Measurements from ENCODE around the gene RIOK3.
"Not testable (repeated sequence)": the region's sequence is repeated elsewhere in the genome, so short reads cannot be mapped to it uniquely, and the experiment has no call there.

The RIOK3 gene

DNA sequence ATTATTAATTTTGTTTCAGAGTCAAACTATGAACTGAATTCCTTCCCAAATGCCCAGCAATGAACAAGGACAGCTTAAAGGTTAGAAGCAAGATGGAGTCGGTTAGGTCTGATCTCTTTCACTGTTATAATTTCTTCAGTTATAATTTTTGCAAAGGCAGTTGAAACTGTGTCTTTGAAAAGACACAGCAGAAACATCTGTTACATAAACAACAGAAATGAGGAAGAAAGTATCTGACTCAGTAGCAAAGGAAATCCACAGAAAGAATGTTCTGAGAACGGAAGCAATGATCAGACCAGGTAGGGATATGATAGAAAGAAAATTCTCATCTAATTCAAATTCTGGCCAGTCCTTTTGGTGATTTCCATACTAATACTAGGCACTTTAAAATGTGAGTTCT is 45.0 kb downstream of the RIOK3 start:
- DNase-seq (ENCODE audit: low read depth): no peak

DNA sequence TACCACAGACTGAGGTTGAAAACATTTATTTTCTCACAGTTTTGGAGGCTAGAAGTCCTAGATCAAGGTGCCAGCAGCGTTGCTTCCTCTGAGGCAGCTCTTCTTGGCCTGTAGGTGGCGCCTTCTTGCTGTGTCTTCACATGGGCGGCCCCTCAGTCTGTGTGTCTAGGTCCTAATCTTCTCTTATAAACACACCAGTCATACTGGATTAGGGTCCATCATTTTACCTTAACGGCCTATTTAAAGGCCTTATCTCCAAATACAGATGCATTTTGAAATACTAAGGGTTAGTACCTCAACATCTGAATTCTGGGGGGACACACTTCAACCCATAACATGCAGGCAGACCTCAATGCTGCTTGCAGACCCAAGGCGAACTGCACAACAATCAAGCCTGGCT is 45.8 kb downstream of the RIOK3 start:
- DNase-seq (ENCODE audit: low read depth): peak; percentile 52

DNA sequence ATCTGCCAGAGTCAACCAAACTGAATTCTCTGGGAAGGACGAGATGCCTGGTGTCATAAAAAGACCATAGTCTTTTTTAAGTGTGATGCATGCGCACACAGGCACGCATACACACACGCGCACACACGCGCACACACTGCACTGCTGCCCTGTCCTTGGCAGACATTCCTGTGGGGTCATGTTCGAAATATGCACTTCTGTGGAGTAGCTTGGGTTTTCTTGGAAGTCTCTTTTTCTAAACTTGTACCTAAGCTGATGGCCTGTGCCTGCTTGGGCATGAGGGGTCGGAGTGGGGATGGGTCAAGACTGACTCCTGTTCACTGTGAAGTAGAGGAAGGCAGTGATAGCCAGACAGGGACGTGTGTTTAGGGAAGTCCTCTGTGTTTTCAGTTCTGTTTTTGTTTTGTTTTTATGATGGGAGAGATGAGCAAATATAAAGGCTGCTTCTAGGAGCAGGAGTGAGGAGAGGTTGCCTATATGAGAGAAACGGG is 46.2 kb downstream of the RIOK3 start:
- DNase-seq (ENCODE audit: low read depth): no peak

DNA sequence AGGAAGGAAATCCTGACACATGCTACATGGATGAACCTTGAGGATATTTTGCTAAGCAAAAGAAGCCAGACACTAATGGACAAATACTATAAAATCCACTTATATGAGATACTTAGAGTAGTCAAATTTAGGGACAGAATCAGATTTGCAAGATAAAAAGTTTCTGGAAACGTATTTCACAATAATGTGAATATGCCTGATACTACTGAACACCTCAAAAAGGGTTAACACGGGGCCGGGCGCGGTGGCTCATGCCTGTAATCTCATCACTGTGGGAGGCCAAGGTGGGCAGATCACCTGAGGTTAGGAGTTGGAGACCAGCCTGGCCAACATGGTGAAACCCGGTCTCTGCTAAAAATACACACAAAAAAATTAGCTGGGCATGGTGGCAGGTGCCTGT is 48.5 kb downstream of the RIOK3 start:
- no peak for DNase-seq (ENCODE audit: low read depth)

DNA sequence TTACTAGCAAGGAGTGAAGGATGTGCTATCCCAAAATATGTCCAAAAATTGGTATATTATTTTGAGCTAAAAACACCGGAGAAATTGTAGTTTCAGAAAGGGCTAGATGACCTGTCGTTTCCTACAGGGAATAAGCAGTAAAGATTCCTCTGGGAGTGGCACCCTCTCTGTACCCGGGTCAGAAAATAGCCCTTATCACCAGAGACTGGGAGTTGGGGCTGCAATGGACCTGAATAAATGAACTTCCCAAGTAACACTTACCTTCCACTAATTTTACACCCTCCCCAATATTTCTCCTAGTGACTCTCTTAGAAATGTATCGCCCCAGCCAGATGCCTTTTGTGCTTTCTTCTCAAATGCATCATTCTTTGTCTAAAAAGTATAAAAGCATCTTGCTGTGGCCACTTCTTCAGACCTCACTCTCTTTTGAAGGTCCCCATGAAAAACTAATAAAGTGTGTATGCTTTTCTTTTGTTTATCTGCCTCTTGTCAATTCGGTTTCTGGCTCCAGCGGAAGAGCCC is 49.5 kb downstream of the RIOK3 start:
- DNase-seq (ENCODE audit: low read depth): no peak

DNA sequence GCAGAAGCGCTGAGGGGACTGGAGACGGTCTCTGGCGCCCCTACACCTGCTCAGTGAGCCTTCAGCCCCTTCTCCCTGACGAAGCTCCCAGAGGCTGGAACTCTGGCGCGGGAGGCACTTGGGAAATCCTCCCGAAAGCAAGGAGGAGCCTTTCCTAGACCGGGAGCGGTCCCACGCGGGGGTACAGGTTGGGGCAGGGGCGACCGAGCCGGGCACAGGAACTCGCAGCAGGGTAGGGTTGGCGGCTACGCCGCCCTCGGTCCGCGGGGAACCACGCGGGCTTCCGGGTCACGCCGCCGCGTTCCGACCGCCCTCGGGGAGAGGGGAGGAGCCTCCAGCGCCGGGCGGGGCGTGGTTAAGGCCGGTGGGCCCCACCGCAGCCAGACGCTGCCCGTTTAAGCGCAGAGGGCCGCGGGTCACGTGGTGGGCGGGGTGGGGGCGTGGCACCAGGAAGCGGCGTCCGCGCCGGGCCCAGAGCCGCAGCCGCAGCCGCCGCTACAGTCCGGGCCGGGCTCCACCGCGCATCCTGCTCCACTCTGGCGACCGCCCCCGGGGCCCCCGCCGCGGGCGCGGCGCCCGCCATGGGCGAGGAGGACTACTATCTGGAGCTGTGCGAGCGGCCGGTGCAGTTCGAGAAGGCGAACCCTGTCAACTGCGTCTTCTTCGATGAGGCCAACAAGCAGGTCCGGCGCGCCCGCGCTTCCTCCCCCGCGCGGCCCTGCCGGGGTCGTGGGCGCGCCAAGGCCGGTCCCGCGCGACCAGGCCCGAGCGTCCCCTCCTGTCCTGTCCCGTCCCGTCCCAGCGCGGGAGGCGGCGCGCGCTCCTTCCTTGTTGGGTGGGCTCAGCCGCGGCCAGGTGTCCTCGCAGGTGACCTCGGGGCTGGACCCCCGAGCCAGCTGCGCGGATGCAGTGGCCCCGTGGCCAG is 50.2 kb downstream of the RIOK3 start, which contains the start of gene RMC1:
TSS of gene RMC1 (plus strand) at position 474 of the 925 bp plus-strand sequence. CDS start at position 582, 108 bp downstream.
- DNase-seq (ENCODE audit: low read depth): peak; percentile 95

DNA sequence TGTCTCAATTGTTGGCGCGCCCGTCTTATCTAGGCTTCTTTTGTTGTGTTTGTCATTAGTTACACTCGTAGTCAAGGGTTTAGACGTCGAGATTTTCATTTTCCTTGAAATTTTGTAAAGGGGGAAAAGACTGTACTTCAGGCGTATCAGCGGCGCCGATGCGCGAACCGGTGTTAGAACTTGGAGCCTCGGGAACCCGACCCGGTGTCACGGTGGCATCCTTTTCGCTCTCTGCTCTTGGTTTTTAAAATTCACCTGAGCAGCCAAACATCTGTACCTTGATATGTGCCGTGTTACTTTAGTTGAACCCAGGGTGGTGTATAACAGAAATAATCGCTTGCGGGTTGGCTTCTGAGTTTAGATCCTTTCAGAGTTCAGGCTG is 50.9 kb downstream of the RIOK3 start:
- peak; percentile 10 for DNase-seq (ENCODE audit: low read depth)

DNA sequence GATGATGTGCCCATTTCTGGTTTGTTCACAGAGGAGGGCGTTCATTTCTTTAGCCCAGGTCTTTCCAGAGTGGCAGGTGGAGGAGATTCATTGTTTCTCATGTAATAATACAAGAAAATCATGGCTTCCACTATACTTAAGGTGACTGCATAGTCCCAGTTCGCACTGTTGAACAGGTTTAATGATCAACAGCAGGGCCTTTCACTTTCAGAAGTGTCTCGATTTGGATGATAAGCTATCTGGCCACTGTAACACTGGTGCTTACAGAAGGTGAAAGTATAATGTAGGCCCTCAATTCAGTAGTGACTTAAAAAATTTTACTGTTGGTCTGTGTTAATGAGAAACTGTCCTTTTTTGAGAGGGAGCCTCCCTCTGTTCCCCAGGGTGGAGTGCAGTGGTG is 51.6 kb downstream of the RIOK3 start:
- DNase-seq (ENCODE audit: low read depth): no peak

DNA sequence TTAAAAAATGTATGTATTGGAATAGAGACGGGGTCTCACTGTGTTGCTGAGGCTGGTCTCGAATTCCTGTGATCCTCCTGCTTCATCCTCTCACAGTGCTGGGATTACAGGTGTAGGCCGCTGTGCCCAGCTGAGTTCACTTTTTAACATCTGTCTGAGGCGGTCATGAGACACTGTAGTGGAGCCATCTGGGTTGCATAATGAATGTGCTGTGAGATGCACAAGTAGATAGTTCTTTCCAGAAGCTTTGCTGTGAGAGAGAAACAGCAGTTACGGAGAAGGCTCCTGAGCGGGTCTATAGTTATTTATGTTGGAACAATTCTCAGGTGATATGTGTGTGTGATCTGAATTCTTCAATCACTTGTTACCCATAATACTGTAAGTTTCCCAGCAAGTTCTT is 53.3 kb downstream of the RIOK3 start:
- no peak for DNase-seq (ENCODE audit: low read depth)

DNA sequence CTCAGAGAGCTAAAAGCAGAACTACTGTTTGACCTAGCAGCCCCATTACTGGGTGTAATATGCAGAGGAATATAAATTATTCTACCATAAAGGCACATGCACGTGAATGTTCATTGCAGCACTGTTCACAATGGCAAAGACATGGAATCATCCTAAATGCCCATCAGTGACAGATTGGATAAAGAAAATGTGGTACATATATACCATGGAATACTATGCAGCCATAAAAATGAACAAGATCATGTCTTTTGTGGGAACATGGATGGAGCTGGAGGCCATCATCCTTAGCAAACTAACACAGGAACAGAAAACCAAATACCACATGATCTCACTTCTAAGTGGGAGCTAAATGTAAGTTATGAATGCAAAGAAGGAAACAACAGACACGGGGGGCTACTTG is 57.8 kb downstream of the RIOK3 start:
- DNase-seq (ENCODE audit: low read depth): not testable (repeated sequence)

DNA sequence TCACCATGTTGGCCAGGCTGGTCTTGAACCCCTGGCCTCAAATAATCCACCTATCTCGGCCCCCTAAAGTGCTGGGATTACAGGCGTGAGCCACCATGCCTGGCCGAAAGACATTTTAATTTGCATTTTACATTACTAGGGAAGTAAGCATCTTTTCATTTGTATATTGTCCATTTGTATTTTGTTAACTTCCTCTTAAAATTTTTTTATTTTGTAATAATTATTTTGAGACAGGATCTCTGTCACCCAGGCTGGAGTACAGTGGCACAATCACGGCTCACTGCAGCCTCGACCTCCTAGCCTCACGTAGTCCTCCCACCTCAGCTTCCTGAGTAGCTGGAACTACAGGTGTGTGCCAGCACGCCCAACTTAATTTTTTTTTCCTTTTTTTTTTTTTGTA is 59.1 kb downstream of the RIOK3 start:
- not testable (repeated sequence) for DNase-seq (ENCODE audit: low read depth)

DNA sequence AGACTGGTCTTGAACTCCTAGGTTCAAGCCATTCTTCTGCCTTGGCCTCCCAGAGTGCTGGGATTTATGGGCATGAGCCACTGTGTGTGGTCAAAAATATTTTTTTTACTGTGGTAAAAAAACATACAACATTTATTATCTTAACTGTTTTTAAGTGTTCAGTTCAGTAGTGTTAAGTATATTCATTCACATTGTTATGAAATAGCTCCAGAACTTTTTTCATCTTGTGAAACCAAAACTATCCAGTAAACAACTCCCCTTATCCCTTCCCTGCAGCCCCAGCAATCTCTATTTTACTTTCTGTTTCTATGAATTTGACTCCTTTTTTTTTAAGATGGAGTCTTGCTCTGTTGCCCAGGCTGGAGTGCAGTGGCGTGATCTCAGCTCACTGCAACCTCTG is 59.6 kb downstream of the RIOK3 start:
- DNase-seq (ENCODE audit: low read depth): no peak

DNA sequence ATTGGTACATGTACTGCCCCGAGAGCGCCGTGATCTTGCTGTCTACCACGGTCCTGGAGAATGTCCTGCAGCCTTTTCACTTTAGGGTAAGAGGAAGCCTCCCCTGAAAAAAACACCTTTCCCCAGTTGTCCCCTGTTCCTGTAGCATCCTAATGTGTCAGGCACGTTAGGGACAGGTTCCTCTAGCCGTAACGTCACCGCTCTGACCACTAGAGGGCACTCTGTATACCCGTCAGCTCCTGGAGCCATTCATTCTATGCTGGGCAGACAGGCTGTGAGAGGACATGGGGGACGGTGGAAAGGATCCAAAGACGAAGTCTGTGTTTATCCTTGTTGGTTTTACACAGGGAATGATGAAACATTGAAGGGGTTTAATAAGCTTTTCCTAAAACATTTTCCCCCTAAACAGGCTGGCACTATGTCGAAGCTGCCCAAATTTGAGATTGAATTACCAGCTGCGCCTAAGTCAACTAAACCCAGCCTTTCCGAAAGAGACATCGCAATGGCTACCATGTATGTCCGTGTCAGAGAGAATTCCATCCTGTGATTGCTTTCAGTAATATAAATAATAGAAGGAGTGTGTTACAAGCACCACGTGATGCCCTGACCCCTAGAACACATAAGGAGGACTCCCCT is 62.9 kb downstream of the RIOK3 start:
- peak; percentile 65 for DNase-seq (ENCODE audit: low read depth)

DNA sequence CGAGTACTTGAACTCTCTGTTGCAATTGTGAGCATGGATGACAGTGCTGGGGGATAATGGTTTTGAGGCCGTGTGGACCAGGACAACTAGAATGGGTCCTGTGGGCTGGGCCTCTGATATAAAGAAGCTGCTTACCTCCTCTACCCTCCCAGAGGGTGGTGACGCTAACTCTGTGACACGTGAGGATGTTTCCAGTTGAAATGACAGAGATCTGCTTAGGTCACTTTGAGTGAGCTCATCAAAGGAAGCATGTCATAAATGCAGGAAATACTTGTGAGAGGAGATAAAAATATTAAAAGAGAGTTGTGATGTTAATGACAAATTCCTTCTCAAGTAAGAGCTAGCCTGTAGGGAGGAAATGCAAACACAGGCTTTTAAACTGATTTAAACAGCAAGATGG is 66.6 kb downstream of the RIOK3 start:
- DNase-seq (ENCODE audit: low read depth): no peak

DNA sequence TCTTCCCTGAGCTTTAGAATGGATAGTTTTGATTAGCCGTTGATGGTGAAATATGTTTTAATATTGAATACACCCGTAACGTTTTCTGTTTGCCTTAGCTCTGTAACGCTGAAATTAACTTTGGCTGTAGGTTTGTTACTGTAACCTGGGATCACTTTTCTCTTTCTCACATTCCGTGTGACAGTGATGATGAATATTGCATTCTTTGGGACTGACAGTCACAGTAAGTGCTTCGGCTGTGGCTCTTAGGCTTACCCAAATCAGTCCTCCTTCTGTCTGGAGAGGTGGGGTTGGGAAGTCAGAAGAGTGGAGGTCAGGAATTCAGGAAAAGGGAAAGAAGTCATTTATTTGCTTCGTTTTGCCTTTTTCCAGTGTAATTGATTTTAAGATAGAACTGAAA is 68.2 kb downstream of the RIOK3 start:
- no peak for DNase-seq (ENCODE audit: low read depth)

DNA sequence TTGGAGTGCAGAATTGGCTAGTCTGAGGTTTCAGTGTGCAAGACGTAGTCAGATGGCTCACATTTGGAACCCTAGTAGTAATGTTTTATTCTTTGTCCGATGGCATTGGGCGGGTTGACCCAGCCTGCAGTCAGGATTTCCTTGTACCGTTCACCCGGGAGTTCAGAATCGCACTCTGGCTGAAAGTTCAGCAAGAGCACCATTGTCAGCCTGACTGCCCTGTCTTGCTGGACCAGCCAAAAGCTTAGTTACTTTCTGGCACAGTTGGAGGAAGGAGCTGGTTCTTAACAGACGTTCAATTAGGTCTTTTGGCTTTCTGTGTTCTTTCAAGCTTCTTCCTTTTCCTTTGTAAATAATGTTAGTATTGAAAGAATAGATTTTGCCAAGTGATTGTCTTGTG is 68.8 kb downstream of the RIOK3 start:
- no peak for DNase-seq (ENCODE audit: low read depth)

DNA sequence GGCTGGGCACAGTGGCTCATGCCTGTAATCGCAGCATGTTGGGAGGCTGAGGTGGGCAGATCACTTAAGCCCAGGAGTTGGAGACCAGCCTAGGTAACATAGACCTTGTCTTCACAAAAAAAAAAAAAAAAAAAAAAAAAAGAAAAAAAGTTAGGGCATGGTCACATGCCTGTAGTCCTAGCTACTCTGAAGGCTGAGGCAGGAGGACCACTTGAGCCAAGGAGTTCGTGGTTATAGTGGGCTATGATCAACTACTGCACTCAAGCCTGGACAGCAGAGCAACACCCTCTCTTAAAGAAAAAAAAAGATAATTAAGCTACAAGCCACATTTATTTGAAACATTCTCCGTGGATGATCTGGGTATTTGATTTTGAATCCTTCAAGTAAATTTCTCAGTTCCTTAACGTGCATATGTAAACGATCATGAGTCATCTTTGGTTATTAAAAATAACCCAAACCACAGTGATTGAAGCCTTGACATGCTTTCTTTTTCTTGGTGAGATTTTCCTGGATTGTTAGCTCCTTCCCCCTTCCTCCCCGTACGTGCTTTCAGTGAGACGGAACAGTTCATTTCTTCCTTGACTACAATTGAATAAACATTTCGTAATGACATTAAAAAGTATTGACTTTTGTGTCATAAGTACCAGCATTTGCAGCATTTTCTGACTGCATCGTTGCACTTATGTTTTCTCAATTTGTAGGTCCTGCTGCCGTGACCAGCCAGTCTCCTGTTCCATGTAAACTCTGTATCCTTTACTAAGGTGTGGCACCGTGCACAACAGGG is 70.5 kb downstream of the RIOK3 start:
- no peak for DNase-seq (ENCODE audit: low read depth)

DNA sequence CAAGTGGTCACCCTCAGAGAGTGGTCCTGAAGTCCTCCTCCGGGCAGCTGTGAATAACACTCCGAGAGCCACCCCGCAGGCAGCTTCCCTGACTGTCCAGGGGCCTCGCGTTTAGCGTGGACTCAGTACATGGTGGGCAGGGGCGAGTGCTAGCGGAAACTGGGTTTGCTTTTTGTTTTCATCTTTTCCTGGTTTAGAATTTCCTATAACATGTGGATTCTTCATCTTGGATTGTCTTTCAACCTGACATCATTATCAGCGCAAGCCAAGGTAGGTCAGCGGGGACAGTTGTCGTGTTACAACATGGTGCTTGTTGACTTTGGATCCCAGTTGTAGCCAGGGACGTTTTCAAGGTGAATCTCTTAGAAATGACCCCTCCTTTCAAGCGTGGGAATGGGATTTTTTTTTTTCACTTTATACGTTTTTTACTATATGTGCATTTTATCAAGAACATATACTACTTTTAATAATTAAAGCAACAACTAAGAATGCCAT is 71.2 kb downstream of the RIOK3 start:
- no peak for DNase-seq (ENCODE audit: low read depth)

DNA sequence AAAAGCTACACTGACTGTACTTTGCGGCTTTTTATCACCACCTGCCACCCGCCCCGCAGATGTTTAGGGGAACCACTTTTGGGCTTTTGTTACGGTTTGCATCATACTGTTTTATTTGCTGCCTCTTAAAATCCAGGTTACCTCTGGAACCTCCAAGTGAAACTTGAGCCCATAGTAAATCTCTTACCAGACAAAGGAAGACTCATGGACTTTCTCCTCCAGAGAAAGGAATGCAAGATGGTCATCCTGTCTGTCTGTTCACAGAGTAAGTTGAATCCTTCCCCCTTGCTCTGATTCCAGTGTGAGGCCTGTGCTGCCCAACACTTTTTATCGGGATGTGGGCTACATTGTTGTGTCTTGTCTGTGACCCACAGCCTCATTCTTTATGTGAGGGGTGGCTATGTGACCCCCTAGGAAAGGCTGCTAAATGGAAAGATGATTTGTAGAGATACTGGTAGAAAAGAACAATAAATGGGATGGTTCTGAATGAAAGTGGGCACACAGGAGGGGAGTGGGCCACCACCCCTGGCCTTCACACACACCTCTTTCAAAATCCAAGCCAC is 73.5 kb downstream of the RIOK3 start:
- DNase-seq (ENCODE audit: low read depth): no peak

DNA sequence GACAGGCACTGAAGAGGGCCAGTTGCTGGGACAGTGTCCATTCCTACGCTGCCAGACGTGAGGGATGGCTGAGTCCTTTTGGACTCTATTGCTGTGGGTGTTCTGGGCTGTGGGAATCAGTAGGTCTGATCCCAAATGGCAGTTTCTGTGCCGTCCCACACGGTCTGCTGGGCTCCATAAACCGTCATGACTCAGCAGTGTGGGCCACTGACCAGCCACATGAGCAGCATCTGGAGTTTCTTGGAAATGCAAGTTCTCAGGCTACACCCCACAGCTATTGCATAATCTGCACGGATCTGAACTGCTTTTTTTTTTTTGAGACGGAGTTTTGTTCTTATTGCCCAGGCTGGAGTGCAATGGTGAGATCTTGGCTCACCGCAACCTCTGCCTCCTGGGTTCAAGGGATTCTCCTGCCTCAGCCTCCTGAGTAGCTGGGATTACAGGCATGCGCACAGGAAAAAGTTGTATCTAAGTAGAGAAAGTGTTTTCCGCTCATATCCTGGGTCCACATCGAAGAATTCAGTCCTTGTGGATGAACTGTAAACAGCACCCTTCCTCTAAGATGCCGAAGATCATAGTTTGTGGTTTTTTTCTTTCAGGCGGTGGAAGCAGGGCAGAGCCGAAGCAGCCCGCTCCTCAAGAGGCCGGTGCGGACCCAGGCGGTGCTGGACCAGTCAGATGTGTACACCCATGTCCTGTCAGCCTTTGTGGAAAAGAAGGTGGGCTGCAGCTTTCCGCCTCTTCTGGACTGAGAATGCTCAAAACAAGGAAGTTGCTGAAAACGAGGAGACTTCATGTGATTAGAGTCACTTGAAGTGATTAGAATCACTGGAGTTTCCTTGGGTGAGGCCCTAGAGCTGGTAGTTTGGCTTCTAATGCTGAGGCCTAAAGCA is 75.7 kb downstream of the RIOK3 start:
- DNase-seq (ENCODE audit: low read depth): no peak

DNA sequence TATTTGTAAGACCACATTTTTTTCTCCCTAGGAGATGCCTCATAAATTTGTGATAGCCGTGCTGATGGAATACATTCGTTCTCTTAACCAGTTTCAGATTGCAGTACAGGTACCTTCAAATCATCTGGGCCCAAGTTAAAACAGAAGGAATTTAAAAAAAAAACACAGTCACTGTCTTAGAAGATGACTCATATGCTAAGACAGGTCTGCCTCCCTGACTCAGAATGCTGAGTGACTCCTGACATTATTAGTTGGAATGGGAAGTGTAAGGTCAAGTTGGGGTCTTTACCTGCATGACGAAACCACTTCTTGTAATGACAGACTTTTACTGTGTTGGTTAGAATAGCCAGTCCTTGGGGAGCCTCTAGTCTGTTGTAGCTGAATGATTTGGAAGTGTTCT is 76.5 kb downstream of the RIOK3 start:
- DNase-seq (ENCODE audit: low read depth): no peak

Data from T follicular helper cell (primary cell).